Mesenchymal stem cell (in vitro differentiated cells and primary cell): Measurements from ENCODE around the gene UBQLN1.

Experiments
- DNase-seq: peaks from one replicate; pipeline ENCODE4 v3.0.0-alpha.2; 2013
- H2AFZ ChIP-seq: one replicate; pipeline ENCODE4 v1.6.1; 2013; ENCODE audit warnings: low read depth, mild to moderate bottlenecking, control low read depth, inconsistent platforms, low read length, moderate library complexity
- H2AK5ac ChIP-seq: 2 replicates; pipeline ENCODE4 v1.6.1; 2013; ENCODE audit warnings: low read length, moderate library complexity, mild to moderate bottlenecking, inconsistent platforms; ENCODE audit not compliant: severe bottlenecking
- H2BK120ac ChIP-seq: one replicate; pipeline ENCODE4 v1.6.1; 2013; ENCODE audit warnings: low read depth, mild to moderate bottlenecking, inconsistent platforms, low read length, moderate library complexity
- H2BK12ac ChIP-seq, 2 experiments: one replicate each; pipeline ENCODE4 v1.6.1; 2013; ENCODE audit warnings: inconsistent platforms in 2 of 2, low read length in 2 of 2, mild to moderate bottlenecking in 2 of 2, moderate library complexity in 2 of 2, control low read depth in 1 of 2
- H2BK15ac ChIP-seq: one replicate; pipeline ENCODE4 v1.6.1; 2013; ENCODE audit warnings: mild to moderate bottlenecking, low read depth, inconsistent platforms; ENCODE audit not compliant: poor library complexity, severe bottlenecking
- H2BK5ac ChIP-seq: 2 replicates; pipeline ENCODE4 v1.6.1; 2013; ENCODE audit warnings: low read depth, mild to moderate bottlenecking, low read length, control low read depth, inconsistent platforms; ENCODE audit not compliant: poor library complexity, severe bottlenecking
- H3K14ac ChIP-seq, 2 experiments: one replicate each; pipeline ENCODE4 v1.6.1; 2013; ENCODE audit warnings: inconsistent platforms in 2 of 2, low read length in 2 of 2, control low read depth in 1 of 2, mild to moderate bottlenecking in 1 of 2, moderate library complexity in 1 of 2
- H3K18ac ChIP-seq, 2 experiments: one replicate each; pipeline ENCODE4 v1.6.1; 2013; ENCODE audit warnings: inconsistent platforms in 2 of 2, low read length in 2 of 2, control low read depth in 1 of 2, low read depth in 1 of 2, mild to moderate bottlenecking in 1 of 2
- H3K23ac ChIP-seq, 2 experiments: one replicate each; pipeline ENCODE4 v1.6.1; 2013; ENCODE audit warnings: inconsistent platforms in 2 of 2, low read length in 2 of 2, mild to moderate bottlenecking in 2 of 2, moderate library complexity in 2 of 2, control low read depth in 1 of 2
- H3K27ac ChIP-seq: 2 replicates; pipeline ENCODE4 v1.5.1; 2013; ENCODE audit warnings: mild to moderate bottlenecking, moderate library complexity, low read length, control low read depth, inconsistent platforms; ENCODE audit not compliant: poor library complexity, severe bottlenecking
- H3K27me3 ChIP-seq, 2 experiments: 2 replicates each; pipeline versions ENCODE4 v1.6.1 to v1.7.0; 2013; ENCODE audit warnings: low read length in 2 of 2, mild to moderate bottlenecking in 2 of 2, moderate library complexity in 2 of 2, control low read depth in 1 of 2, inconsistent platforms in 1 of 2; ENCODE audit not compliant: control insufficient read depth in 1 of 2, insufficient read depth in 1 of 2
- H3K36me3 ChIP-seq, 2 experiments: 2 replicates each; pipeline versions ENCODE4 v1.6.1 to v1.7.0; 2013; ENCODE audit warnings: low read length in 2 of 2, control low read depth in 1 of 2, inconsistent platforms in 1 of 2, low read depth in 1 of 2, mild to moderate bottlenecking in 1 of 2; ENCODE audit not compliant: insufficient read depth in 2 of 2, control insufficient read depth in 1 of 2
- H3K4ac ChIP-seq, 2 experiments: one replicate each; pipeline ENCODE4 v1.6.1; 2013; ENCODE audit warnings: inconsistent platforms in 2 of 2, low read length in 2 of 2, mild to moderate bottlenecking in 2 of 2, moderate library complexity in 2 of 2, control low read depth in 1 of 2, low read depth in 1 of 2
- H3K4me1 ChIP-seq: 2 replicates; pipeline ENCODE4 v1.6.1; 2013; ENCODE audit warnings: low read depth, low read length, control low read depth; ENCODE audit not compliant: control insufficient read depth, insufficient read depth
- H3K4me2 ChIP-seq: 2 replicates; pipeline ENCODE4 v1.6.1; 2013; ENCODE audit warnings: low read length, mild to moderate bottlenecking, inconsistent platforms; ENCODE audit not compliant: poor library complexity, severe bottlenecking
- H3K4me3 ChIP-seq, 2 experiments: 2 replicates each; pipeline versions ENCODE4 v1.5.1 to v1.7.0; 2013; ENCODE audit warnings: low read length in 2 of 2, mild to moderate bottlenecking in 2 of 2, control low read depth in 1 of 2, low read depth in 1 of 2; ENCODE audit not compliant: insufficient read depth in 1 of 2
- H3K79me1 ChIP-seq: replicated peaks from 2 replicates; pipeline ENCODE4 v1.6.1; 2013; ENCODE audit warnings: mild to moderate bottlenecking, control low read depth, low read length, inconsistent platforms; ENCODE audit not compliant: poor library complexity, severe bottlenecking
- H3K9ac ChIP-seq: 2 replicates; pipeline ENCODE4 v1.7.0; 2013; ENCODE audit warnings: mild to moderate bottlenecking, low read length, moderate library complexity
- H3K9me3 ChIP-seq: 2 replicates; pipeline ENCODE4 v1.7.0; 2013; ENCODE audit warnings: mild to moderate bottlenecking, low read length; ENCODE audit not compliant: control insufficient read depth
- H4K8ac ChIP-seq: one replicate; pipeline ENCODE4 v1.6.1; 2013; ENCODE audit warnings: inconsistent platforms, mild to moderate bottlenecking, low read length, moderate library complexity
- H4K91ac ChIP-seq: one replicate; pipeline ENCODE4 v1.6.1; 2013; ENCODE audit warnings: mild to moderate bottlenecking, low read length, inconsistent platforms
- WGBS: methylation state at CpG from one replicate; pipeline ENCODE4 v1.1.7; 2013; ENCODE audit warnings: mixed read lengths; 5-methylcytosine and 5-hydroxymethylcytosine counted together

The UBQLN1 gene

GRCh38 chr9:83721509-83721908 is 13.8 kb upstream of the UBQLN1 start:
- no peak for DNase-seq
- H3K4ac ChIP-seq = no peak overlapping the region
- no peak overlapping the region for H3K4me2 ChIP-seq
- no peak overlapping the region for H2BK120ac ChIP-seq
- H3K4me3 ChIP-seq = no peak overlapping the region
- H3K23ac ChIP-seq = no peak overlapping the region
- no peak overlapping the region for H2AK5ac ChIP-seq
- no peaks in the 10 kb centered on the region for H3K36me3 ChIP-seq
- no peak overlapping the region for H3K14ac ChIP-seq
- H2AFZ ChIP-seq = no peak overlapping the region
- H4K8ac ChIP-seq = no peak overlapping the region
- H2BK12ac ChIP-seq = no peak overlapping the region
- H2BK15ac ChIP-seq = no peak overlapping the region
- H3K9me3 ChIP-seq = no peaks in the 10 kb centered on the region
- no peak overlapping the region for H3K18ac ChIP-seq
- H3K27me3 ChIP-seq = peaks cover 5% of the 10 kb centered on the region in 2 experiments
- H3K4me1 ChIP-seq = no peaks in the 10 kb centered on the region
- H3K79me1 ChIP-seq = no peaks in the 10 kb centered on the region
- no peak overlapping the region for H2BK5ac ChIP-seq
- H3K9ac ChIP-seq = no peak overlapping the region
- no peak overlapping the region for H3K27ac ChIP-seq
- H4K91ac ChIP-seq = no peak overlapping the region

GRCh38 chr9:83715794-83716193 is 8.0 kb upstream of the UBQLN1 start:
- no peak overlapping the region for H2BK15ac ChIP-seq
- H2AK5ac ChIP-seq = no peak overlapping the region
- no peak overlapping the region for H2AFZ ChIP-seq
- H3K79me1 ChIP-seq = no peaks in the 10 kb centered on the region
- no peaks in the 10 kb centered on the region for H3K36me3 ChIP-seq
- H3K18ac ChIP-seq = no peak overlapping the region
- H3K4me1 ChIP-seq = no peaks in the 10 kb centered on the region
- no peak for DNase-seq
- no peak overlapping the region for H3K9ac ChIP-seq
- H3K4me2 ChIP-seq = no peak overlapping the region
- H2BK120ac ChIP-seq = no peak overlapping the region
- H3K27ac ChIP-seq = no peak overlapping the region
- H3K14ac ChIP-seq = no peak overlapping the region
- no peak overlapping the region for H3K4me3 ChIP-seq
- no peak overlapping the region for H4K8ac ChIP-seq
- no peaks in the 10 kb centered on the region for H3K9me3 ChIP-seq
- no peak overlapping the region for H3K23ac ChIP-seq
- no peaks in the 10 kb centered on the region for H3K27me3 ChIP-seq
- no peak overlapping the region for H3K4ac ChIP-seq
- no peak overlapping the region for H2BK12ac ChIP-seq
- no peak overlapping the region for H4K91ac ChIP-seq
- H2BK5ac ChIP-seq = no peak overlapping the region

- H4K8ac ChIP-seq = no peak overlapping the region
- H3K4me1 ChIP-seq = no peaks in the 10 kb centered on the region
- no peak overlapping the region for H2AFZ ChIP-seq
- no peak overlapping the region for H2BK15ac ChIP-seq
- H3K9ac ChIP-seq = no peak overlapping the region
- H3K36me3 ChIP-seq = no peaks in the 10 kb centered on the region
- 50% methylated on average over 1 of the region's 1 CpG for WGBS
- no peak overlapping the region for H3K23ac ChIP-seq
- no peak overlapping the region for H3K14ac ChIP-seq
- no peak for DNase-seq
- no peak overlapping the region for H3K27ac ChIP-seq
- no peaks in the 10 kb centered on the region for H3K79me1 ChIP-seq
- no peak overlapping the region for H3K18ac ChIP-seq
- H3K27me3 ChIP-seq = no peaks in the 10 kb centered on the region
- H3K9me3 ChIP-seq = no peaks in the 10 kb centered on the region
- H2BK12ac ChIP-seq = no peak overlapping the region
- H3K4me2 ChIP-seq = no peak overlapping the region
- H3K4ac ChIP-seq = no peak overlapping the region
- no peak overlapping the region for H2BK5ac ChIP-seq
- H3K4me3 ChIP-seq = no peak overlapping the region
- no peak overlapping the region for H2BK120ac ChIP-seq
- no peak overlapping the region for H4K91ac ChIP-seq
- H2AK5ac ChIP-seq = no peak overlapping the region
Measured at GRCh38 chr9:83715221-83715620, 7.5 kb upstream of the UBQLN1 start.

- no peak overlapping the region for H2BK12ac ChIP-seq
- H3K4me3 ChIP-seq = no peak overlapping the region
- no peak overlapping the region for H2BK15ac ChIP-seq
- H4K91ac ChIP-seq = no peak overlapping the region
- WGBS = 72% methylated on average over 3 of the region's 3 CpGs
- H3K4me1 ChIP-seq = no peaks in the 10 kb centered on the region
- no peaks in the 10 kb centered on the region for H3K79me1 ChIP-seq
- H4K8ac ChIP-seq = no peak overlapping the region
- no peaks in the 10 kb centered on the region for H3K9me3 ChIP-seq
- H3K4ac ChIP-seq = no peak overlapping the region
- no peak overlapping the region for H3K9ac ChIP-seq
- no peak overlapping the region for H3K27ac ChIP-seq
- H2AK5ac ChIP-seq = no peak overlapping the region
- H3K36me3 ChIP-seq = no peaks in the 10 kb centered on the region
- H2AFZ ChIP-seq = no peak overlapping the region
- no peak overlapping the region for H2BK5ac ChIP-seq
- H3K23ac ChIP-seq = no peak overlapping the region
- no peak overlapping the region for H3K4me2 ChIP-seq
- DNase-seq = no peak
- H3K27me3 ChIP-seq = no peaks in the 10 kb centered on the region
- H3K14ac ChIP-seq = no peak overlapping the region
- H2BK120ac ChIP-seq = no peak overlapping the region
- no peak overlapping the region for H3K18ac ChIP-seq
Measured at GRCh38 chr9:83714329-83714728, 6.6 kb upstream of the UBQLN1 start.
